ENCODE data around the gene ACTL6B.
A peak's percentile ranks its signal among the peaks of the same experiment; 100 is the strongest.

Gene ACTL6B

DNA sequence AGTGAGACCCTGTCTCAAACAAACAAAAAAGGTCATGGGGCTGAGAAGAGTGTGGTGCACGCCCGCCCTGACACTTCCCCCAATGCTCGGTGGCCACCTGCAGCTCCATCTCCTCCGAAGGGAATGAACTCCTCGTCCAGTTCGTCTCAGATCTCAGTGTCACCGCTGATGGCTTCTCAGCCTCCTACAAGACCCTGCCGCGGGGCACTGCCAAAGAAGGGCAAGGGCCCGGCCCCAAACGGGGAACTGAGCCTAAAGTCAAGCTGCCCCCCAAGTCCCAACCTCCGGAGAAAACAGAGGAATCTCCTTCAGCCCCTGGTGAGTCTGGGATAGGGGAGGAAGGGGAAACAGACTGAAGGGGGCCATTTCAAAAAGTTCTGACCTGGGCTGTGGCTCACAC, 49.9 kb downstream of the ACTL6B start:
- no peak for FAIRE-seq
- DNase-seq (ENCODE audit: insufficient read length, low spot score): no peak
- TF ChIP-seq, protein P1, sequence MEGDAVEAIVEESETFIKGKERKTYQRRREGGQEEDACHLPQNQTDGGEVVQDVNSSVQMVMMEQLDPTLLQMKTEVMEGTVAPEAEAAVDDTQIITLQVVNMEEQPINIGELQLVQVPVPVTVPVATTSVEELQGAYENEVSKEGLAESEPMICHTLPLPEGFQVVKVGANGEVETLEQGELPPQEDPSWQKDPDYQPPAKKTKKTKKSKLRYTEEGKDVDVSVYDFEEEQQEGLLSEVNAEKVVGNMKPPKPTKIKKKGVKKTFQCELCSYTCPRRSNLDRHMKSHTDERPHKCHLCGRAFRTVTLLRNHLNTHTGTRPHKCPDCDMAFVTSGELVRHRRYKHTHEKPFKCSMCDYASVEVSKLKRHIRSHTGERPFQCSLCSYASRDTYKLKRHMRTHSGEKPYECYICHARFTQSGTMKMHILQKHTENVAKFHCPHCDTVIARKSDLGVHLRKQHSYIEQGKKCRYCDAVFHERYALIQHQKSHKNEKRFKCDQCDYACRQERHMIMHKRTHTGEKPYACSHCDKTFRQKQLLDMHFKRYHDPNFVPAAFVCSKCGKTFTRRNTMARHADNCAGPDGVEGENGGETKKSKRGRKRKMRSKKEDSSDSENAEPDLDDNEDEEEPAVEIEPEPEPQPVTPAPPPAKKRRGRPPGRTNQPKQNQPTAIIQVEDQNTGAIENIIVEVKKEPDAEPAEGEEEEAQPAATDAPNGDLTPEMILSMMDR (IDR thresholded peaks at IDR 0.05; ENCODE audit: insufficient read depth, missing control alignments): no peak

DNA sequence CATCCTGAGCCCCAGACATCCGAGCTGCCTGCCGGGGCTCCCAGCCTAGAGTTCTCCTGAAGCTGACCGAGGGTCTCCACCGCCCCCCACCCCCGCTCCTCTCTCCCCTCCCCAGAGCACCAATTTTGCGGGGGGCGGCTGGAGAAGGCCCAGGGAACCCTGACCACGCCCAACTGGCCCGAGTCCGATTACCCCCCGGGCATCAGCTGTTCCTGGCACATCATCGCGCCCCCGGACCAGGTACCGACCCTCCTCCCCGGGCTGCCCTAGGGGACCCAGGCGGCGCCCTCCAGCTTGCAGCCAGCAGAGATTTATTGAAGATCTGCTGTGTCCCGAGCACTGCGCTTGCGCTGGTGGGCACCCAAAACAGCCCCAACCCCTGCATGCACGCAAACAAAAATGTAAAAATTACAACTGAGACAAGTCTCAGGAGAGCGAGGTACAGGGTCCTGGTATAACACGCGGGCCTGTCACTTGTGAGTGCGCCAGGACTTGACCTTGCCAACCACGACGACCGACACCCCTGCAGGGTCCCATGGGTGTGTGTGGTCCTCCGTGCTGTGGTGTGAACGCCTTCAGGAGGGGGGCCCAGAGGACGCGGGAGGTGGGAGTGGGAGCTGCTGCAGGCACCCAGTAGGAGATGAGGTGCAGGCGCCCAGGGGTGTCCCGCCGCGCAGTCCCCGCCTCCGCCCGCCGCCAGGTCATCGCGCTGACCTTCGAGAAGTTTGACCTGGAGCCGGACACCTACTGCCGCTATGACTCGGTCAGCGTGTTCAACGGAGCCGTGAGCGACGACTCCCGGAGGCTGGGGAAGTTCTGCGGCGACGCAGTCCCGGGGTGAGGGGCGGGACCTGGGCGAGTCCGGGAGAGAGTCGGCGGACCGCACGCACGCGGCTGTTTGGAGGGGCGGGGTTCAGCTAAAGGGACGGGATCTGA, 51.0 kb downstream of the ACTL6B start:
- no peak for DNase-seq (ENCODE audit: insufficient read length, low spot score)

DNA sequence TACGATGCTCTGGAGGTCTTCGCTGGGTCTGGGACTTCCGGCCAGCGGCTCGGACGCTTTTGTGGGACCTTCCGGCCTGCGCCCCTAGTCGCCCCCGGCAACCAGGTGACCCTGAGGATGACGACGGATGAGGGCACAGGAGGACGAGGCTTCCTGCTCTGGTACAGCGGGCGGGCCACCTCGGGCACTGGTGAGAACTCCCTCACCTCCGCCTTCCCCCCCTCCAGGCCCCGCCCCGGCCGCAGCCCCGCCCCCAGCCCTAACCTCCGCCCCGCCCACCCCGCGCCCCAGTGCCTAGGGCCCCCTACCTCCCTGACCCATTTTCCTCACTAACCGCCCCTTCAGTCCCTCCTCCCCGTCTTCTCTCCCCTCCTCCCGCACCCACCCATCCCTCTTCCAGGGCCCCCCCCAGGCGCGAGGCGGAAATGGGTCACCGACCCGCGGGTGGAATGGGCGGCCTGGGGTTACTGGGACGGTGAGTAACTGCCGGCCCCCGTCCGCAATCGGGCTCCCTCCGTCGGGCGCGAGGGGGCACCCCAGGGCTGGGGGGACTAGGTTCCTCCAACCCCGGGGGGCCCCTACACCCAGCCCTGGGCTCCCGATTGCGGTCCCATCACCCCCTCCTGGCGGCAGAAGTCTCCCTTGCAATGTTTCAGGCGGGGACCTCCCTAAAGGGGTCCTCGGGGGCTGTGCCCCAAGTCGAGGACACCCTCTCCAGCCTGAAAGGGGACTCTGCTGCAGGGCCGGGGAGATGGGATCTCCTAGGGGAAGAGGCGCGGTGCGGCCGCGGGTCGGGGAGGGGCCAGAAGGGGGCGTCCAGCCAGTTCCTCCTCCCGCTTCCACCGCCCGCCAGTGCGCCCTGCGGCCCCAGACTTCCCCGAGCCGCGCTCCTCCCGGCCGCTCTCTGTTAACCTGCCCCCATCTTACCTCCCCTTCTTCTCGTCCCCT, 51.9 kb downstream of the ACTL6B start:
- TF ChIP-seq, protein P1 (IDR thresholded peaks at IDR 0.05; ENCODE audit: insufficient read depth, missing control alignments): peak; percentile 19
- FAIRE-seq (no peak), DNase-seq (ENCODE audit: insufficient read length, low spot score) (peak; percentile 92)

More for the DNA sequence above, 51.0 kb downstream of the ACTL6B start:
- no peak for FAIRE-seq
- TF ChIP-seq, protein P1 (IDR thresholded peaks at IDR 0.05; ENCODE audit: insufficient read depth, missing control alignments): no peak

DNA sequence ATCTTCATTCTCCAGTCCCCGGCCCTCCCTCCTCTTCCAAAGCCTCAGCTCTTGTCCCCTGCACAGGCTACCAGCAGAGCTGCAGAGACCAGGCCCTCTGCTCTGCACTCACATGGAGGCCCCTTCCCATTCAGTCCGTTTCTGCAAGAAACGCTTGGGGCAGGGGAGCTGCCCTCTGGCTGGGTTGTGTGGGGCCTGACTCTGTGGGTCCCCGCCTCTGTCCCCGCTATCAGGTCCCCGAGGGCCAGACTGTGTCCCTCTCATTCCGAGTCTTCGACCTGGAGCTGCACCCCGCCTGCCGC, 52.6 kb downstream of the ACTL6B start:
- FAIRE-seq (no peak), DNase-seq (ENCODE audit: insufficient read length, low spot score) (no peak)

DNA sequence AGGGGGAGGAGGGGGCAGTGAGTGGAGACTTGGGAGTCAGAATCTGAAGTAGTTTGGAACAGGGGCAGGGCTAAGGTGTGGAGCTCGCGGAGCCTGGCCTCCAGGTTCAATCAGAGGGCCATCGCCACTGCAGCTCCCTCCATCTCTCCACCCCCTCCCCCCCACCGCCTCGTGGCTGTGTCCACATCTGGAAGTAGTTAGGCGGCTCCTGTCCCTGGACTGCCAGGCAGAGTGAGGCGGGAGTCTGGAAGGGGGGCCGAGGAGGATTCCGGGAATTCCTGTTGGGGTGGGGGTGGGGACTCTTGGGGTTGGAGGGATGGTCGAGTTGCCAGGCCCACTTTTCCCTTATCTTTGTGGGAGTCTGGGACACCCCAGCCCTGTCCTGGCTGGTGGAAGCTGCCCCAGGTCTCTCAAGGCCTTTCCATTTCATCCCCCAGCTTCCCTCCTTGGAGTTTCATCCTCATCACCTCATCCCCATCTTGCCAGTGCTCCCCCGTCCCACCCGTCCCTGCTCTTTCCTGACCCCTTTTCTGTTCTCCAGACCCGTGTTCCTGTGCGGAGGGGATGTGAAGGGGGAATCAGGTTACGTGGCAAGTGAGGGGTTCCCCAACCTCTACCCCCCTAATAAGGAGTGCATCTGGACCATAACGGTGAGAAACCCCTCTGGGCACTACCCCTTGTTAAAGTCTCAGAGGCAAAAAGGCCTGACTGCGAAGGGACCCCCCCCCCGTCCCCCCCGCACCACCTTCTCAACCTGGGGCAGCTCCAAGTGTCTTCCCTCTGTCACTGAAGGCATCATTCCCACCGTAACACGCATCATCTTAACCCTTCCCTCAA, 53.1 kb downstream of the ACTL6B start:
- TF ChIP-seq, protein P1 (IDR thresholded peaks at IDR 0.05; ENCODE audit: insufficient read depth, missing control alignments): no peak
- DNase-seq (ENCODE audit: insufficient read length, low spot score) (no peak), FAIRE-seq (no peak)

More for the DNA sequence above, 52.6 kb downstream of the ACTL6B start:
- TF ChIP-seq, protein P1 (IDR thresholded peaks at IDR 0.05; ENCODE audit: insufficient read depth, missing control alignments): no peak

DNA sequence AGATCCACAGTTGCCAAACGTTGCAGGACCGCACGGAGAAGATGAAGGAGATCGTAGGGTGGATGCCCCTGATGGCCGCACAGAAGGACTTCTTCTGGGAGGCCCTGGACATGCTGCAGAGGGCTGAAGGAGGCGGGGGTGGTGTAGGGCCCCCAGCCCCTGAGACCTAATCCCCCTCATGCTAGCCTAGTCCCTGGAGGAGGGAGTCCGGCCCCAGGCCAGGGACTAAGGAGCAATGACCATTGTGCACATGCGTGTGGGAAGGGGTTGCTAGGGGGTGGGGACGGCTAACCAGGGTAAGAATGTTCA, 55.6 kb downstream of the ACTL6B start:
- TF ChIP-seq, protein P1 (IDR thresholded peaks at IDR 0.05; ENCODE audit: insufficient read depth, missing control alignments): no peak
- FAIRE-seq (no peak), DNase-seq (ENCODE audit: insufficient read length, low spot score) (no peak)

All from D721Med (cell line).